Fibroblast of the aortic adventitia (primary cell): ENCODE measurements around the gene ZNF414. TPM values are rescaled to one million over a fixed set of nuclear protein-coding genes. Genes with fewer than 3 reads are reported as not detected.

Experiments
- DNase-seq: peaks from one replicate; pipeline ENCODE4 v3.0.0-alpha.2; 2010; ENCODE audit warnings: low read depth
- H3K4me3 ChIP-seq: 2 replicates; pipeline ENCODE4 v1.5.1; 2011; ENCODE audit warnings: low read depth, mild to moderate bottlenecking, control low read depth, low read length, moderate library complexity
- total RNA-seq: library from RNA; depleted of rRNA; stranded (reverse); fragments of >200 nt; gene quantifications from 2 replicates; pipeline ENCODE4 v1.2.3, GENCODE V29; 2012; ENCODE audit warnings: low replicate concordance
- TF ChIP-seq, protein P1 (sequence below): IDR thresholded peaks from 2 replicates; pipeline ENCODE4 v1.5.1; 2011; ENCODE audit warnings: mild to moderate bottlenecking, low read length, control low read depth, inconsistent platforms; ENCODE audit not compliant: insufficient read depth

Gene ZNF414
- total RNA-seq, 1 donor, result 6.4 TPM

DNA sequence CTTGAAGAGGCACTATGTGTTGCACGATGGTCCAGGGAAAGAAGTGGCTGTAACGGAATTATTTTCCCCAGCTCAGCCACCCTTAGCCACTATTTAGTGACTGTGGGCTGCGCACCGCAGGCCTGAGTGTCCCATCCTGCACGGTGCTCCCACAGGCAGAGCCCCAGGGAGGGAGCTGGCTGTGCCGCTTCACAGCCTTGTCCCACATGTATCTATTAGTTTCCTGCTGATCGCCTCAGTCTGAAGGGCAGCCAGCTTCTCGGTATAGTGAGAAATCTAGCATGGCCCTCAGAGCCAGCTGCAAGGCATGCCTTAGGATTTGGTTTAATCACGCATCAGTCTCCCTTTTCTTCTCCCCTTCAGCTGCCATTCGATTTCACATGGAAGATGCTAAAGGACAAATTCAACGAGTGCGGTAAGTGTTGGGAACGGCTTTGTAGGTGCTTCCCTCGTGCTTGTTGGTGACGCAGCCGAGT lies 27.3 kb downstream of the ZNF414 start:
- DNase-seq, result no peak
- TF ChIP-seq, protein P1, sequence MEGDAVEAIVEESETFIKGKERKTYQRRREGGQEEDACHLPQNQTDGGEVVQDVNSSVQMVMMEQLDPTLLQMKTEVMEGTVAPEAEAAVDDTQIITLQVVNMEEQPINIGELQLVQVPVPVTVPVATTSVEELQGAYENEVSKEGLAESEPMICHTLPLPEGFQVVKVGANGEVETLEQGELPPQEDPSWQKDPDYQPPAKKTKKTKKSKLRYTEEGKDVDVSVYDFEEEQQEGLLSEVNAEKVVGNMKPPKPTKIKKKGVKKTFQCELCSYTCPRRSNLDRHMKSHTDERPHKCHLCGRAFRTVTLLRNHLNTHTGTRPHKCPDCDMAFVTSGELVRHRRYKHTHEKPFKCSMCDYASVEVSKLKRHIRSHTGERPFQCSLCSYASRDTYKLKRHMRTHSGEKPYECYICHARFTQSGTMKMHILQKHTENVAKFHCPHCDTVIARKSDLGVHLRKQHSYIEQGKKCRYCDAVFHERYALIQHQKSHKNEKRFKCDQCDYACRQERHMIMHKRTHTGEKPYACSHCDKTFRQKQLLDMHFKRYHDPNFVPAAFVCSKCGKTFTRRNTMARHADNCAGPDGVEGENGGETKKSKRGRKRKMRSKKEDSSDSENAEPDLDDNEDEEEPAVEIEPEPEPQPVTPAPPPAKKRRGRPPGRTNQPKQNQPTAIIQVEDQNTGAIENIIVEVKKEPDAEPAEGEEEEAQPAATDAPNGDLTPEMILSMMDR, result no peak
- H3K4me3 ChIP-seq, result no peak overlapping the region

DNA sequence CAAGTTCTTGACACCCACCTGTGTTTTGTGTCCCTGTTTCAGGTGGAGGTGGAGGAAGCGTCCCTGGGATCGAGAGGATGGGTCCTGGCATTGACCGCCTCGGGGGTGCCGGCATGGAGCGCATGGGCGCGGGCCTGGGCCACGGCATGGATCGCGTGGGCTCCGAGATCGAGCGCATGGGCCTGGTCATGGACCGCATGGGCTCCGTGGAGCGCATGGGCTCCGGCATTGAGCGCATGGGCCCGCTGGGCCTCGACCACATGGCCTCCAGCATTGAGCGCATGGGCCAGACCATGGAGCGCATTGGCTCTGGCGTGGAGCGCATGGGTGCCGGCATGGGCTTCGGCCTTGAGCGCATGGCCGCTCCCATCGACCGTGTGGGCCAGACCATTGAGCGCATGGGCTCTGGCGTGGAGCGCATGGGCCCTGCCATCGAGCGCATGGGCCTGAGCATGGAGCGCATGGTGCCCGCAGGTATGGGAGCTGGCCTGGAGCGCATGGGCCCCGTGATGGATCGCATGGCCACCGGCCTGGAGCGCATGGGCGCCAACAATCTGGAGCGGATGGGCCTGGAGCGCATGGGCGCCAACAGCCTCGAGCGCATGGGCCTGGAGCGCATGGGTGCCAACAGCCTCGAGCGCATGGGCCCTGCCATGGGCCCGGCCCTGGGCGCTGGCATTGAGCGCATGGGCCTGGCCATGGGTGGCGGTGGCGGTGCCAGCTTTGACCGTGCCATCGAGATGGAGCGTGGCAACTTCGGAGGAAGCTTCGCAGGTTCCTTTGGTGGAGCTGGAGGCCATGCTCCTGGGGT lies 28.2 kb downstream of the ZNF414 start:
- TF ChIP-seq, protein P1, result no peak
- DNase-seq, result no peak
- no peak overlapping the region for H3K4me3 ChIP-seq

DNA sequence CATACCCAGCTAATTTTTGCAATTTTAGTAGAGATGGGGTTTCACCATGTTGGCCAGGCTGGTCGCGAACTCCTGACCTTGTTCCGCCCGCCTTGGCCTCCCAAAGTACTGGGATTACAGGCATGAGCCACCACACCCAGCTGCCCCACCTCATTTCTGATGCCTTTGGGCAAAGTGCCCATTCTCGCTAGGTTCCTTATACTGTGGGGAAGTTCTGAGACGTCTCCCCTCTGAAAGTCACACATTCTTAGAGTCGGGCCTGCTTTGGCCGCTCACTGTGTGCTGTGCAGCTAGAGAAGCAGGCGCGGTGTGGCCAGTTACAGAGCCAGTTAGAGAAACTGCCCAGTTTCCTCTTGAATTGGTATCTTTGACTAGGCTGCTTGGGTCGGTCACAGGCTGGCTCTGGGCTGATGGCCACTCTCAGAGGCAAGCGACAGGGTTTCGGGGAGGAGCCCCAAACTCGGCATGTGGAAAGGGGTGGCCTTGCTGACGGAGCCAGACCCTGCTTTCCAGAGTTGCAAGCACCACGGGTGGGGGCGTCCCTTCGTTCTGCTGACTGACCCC lies 29.6 kb downstream of the ZNF414 start:
- no peak overlapping the region for H3K4me3 ChIP-seq
- TF ChIP-seq, protein P1, result no peak
- no peak for DNase-seq

DNA sequence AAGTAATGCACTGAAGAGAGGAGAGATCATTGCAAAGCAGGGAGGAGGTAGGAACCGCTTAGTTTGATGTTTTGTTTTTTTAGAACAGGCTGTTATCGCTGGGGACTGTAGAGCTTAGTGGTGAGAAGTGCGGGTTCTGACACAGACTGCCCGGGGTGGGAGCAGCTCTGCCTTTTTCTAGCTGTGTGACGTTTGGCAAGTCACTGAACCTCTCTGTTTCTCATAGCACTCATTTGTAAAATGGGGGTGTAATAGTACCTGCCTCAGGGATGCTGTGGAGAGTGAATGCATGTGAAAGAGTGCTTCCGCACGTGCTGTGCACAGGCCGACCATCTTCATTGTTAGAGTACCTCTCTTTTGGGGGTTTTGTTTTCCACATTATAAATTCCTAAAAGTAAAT lies 30.8 kb downstream of the ZNF414 start:
- no peak overlapping the region for H3K4me3 ChIP-seq
- TF ChIP-seq, protein P1, result no peak
- DNase-seq, result no peak

DNA sequence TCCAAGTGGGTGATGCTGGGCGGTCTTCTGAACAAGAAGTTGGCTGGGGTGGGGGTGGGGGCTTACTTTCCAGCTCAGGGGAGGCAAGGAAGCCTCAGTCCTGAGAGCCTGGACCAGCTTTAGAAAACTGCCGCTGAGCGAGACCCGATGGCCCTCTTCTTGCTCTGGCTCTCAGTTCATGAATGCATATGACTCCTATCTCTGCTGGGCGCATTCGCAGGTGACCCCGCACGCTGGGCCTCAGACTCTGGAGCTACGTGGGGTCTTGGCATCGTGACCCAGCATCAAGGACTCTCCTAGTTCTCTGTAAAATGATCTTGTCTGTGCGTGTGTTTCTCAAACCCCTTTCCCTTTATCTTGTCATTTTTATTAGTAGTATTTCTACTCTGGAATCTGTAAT lies 31.3 kb downstream of the ZNF414 start:
- TF ChIP-seq, protein P1, result no peak
- H3K4me3 ChIP-seq, result no peak overlapping the region
- no peak for DNase-seq

DNA sequence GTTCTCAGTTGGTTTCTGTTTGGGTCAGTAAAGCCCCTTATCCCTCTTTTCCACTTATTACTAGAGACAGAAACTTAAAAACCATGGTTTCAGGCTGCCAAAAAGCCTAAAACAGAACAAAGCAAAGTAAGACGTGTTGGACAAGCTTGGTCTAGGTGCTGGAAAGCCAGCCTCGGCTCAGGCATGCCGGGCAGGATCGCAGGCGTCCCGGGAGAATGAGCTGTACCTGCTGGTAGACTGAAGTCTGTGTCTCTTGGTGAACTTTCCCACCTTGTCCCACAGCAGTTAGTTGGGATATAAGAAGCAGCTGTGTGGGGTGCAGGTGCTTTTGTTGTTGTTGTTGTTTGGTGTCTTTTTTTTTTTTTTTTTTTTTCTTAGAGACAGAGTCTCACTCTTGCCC lies 32.4 kb downstream of the ZNF414 start:
- H3K4me3 ChIP-seq, result no peak overlapping the region
- DNase-seq, result no peak
- TF ChIP-seq, protein P1, result no peak

DNA sequence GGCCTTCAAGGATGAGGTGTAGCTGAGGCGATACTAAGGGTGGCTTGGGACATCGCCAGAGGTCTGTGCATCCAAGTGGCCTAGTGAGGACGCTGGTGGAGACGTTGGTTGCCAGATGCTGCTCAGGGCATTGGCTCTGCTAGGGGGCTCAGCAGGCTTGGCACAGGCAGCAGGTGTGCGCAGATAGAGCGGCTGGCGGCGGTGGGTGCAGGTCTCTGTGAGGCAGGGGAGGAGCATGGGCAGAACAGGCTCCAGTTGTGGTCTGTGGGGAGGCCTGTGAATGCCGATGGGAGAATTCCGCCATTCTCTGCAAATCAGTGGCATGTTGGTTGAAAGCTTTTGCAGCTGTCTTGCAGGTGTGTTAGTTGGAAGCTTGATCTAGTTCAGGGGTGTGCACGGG lies 32.8 kb downstream of the ZNF414 start:
- TF ChIP-seq, protein P1, result no peak
- no peak overlapping the region for H3K4me3 ChIP-seq
- DNase-seq, result no peak
